Uterus (tissue), 2 donors: ENCODE results near the gene SFN.

Experiments used
- POLR2A ChIP-seq, 2 donors: fragments of 450-650 bp; IDR thresholded peaks; one replicate each; pipeline ENCODE4 v1.6.1; 2016; ENCODE audit warnings: antibody characterized with exemption in 2 of 2, mild to moderate bottlenecking in 1 of 2, moderate library complexity in 1 of 2
- TF ChIP-seq, protein P1 (sequence below), 4 experiments: fragments of 200-600 bp in 2 of 4; fragments of 450-650 bp in 2 of 4; sonication (generic) in 2 of 4; IDR thresholded peaks; one replicate each; pipeline ENCODE4 v1.5.1; 2016 to 2019; ENCODE audit warnings: antibody characterized with exemption in 4 of 4, mild to moderate bottlenecking in 2 of 4, moderate library complexity in 1 of 4

DNA sequence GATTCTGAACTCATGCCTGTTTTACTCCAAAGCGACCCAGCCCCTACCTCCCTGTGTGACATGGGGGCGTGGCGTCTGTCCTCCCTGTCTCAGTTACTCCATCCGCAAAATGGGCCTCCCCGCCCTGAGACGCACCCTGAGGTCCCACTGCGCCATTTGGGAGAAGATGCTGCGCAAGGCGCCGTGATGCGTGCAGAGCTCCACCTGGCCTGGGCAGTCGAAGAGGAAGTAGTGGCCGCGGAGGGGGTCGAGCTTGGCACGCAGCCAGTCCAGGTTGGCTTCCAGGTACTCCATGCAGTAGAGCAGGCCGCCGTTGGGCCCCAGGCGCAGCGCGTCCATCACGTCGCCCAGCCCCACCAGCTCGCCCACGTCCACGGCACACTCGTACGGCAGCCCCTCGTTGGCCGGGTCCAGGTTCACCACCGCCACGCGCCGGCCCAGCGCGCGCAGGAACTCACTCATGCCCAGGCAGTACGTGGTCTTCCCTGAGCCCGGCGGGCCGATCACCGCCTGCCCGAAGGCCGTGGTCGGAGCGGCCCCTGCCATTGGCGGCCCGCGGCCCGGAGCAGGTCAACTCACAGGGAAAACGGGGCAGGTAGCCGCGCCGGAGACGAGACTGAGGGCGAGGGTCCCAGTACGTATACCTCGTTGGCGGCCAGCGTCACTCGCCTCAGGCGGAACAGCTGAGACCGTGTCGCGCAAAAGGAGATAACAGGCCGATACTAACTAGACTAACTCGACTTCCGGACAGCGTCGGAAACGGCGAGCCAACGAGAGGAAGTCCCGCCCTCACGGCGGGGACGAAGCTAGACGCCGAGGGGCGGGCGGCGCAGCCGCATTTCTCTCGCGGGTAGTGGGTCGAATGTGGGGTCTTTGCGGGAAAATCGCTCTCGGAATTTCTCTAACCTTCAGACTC lies 26.9 kb downstream of the SFN start, which contains the start of gene GPN2:
- TF ChIP-seq, protein P1, sequence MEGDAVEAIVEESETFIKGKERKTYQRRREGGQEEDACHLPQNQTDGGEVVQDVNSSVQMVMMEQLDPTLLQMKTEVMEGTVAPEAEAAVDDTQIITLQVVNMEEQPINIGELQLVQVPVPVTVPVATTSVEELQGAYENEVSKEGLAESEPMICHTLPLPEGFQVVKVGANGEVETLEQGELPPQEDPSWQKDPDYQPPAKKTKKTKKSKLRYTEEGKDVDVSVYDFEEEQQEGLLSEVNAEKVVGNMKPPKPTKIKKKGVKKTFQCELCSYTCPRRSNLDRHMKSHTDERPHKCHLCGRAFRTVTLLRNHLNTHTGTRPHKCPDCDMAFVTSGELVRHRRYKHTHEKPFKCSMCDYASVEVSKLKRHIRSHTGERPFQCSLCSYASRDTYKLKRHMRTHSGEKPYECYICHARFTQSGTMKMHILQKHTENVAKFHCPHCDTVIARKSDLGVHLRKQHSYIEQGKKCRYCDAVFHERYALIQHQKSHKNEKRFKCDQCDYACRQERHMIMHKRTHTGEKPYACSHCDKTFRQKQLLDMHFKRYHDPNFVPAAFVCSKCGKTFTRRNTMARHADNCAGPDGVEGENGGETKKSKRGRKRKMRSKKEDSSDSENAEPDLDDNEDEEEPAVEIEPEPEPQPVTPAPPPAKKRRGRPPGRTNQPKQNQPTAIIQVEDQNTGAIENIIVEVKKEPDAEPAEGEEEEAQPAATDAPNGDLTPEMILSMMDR (IDR thresholded peaks at IDR 0.05), result no peak
- TF ChIP-seq POLR2A (IDR thresholded peaks at IDR 0.05), result peak; percentile 42 to 57
